H9 (cell line): ENCODE results near the gene BTBD19. TPM values are rescaled to one million over a fixed set of nuclear protein-coding genes. Genes with fewer than 3 reads are reported as not detected.

Experiments used
- DNase-seq: peaks from one replicate; pipeline ENCODE4 v3.0.0-alpha.2; 2017
- H2AFZ ChIP-seq: one replicate; pipeline ENCODE4 v1.6.1; 2013; ENCODE audit warnings: mild to moderate bottlenecking, low read length, control low read depth, moderate library complexity
- H2AK5ac ChIP-seq: 2 replicates; pipeline ENCODE4 v1.6.1; 2013; ENCODE audit warnings: low read length, control low read depth, mixed read lengths; ENCODE audit not compliant: insufficient read length
- H2BK120ac ChIP-seq: one replicate; pipeline ENCODE4 v1.6.1; 2013; ENCODE audit warnings: low read depth, mild to moderate bottlenecking, low read length, control low read depth, inconsistent platforms; ENCODE audit not compliant: poor library complexity, severe bottlenecking
- H2BK12ac ChIP-seq: 2 replicates; pipeline ENCODE4 v1.6.1; 2013; ENCODE audit warnings: low read length, control low read depth, mixed read lengths, low read depth; ENCODE audit not compliant: insufficient read length
- H2BK15ac ChIP-seq: 2 replicates; pipeline ENCODE4 v1.6.1; 2013; ENCODE audit warnings: low read depth, low read length, control low read depth
- H2BK20ac ChIP-seq: one replicate; pipeline ENCODE4 v1.6.1; 2013; ENCODE audit warnings: low read depth, mild to moderate bottlenecking, low read length, control low read depth, inconsistent platforms; ENCODE audit not compliant: poor library complexity, severe bottlenecking
- H2BK5ac ChIP-seq: 2 replicates; pipeline ENCODE4 v1.6.1; 2013; ENCODE audit warnings: low read length, control low read depth, mixed read lengths; ENCODE audit not compliant: insufficient read length
- H3K14ac ChIP-seq: 2 replicates; pipeline ENCODE4 v1.6.1; 2013; ENCODE audit warnings: low read length, control low read depth; ENCODE audit not compliant: insufficient read depth
- H3K18ac ChIP-seq: 2 replicates; pipeline ENCODE4 v1.6.1; 2013; ENCODE audit warnings: low read depth, mild to moderate bottlenecking, mixed read lengths, low read length, control low read depth; ENCODE audit not compliant: insufficient read length
- H3K23ac ChIP-seq: 2 replicates; pipeline ENCODE4 v1.6.1; 2013; ENCODE audit warnings: low read length, control low read depth, mixed read lengths, low read depth; ENCODE audit not compliant: insufficient read length
- H3K23me2 ChIP-seq: 2 replicates; pipeline ENCODE4 v1.6.1; 2013; ENCODE audit warnings: low read depth, mild to moderate bottlenecking, mixed read lengths, low read length, control low read depth; ENCODE audit not compliant: insufficient read length, poor library complexity, severe bottlenecking
- H3K27ac ChIP-seq: 2 replicates; pipeline ENCODE4 v1.5.1; 2013; ENCODE audit warnings: low read length, control low read depth, mixed read lengths, low read depth; ENCODE audit not compliant: insufficient read length
- H3K27me3 ChIP-seq: 2 replicates; pipeline ENCODE4 v1.6.1; 2013; ENCODE audit warnings: low read length, control low read depth, inconsistent platforms; ENCODE audit not compliant: insufficient read depth
- H3K4ac ChIP-seq: 2 replicates; pipeline ENCODE4 v1.6.1; 2013; ENCODE audit warnings: low read depth, mild to moderate bottlenecking, control low read depth, inconsistent platforms, low read length, moderate library complexity
- H3K4me1 ChIP-seq: 2 replicates; pipeline ENCODE4 v1.6.1; 2013; ENCODE audit warnings: low read length, control low read depth, inconsistent platforms; ENCODE audit not compliant: insufficient read depth
- H3K4me2 ChIP-seq: 2 replicates; pipeline ENCODE4 v1.6.1; 2013; ENCODE audit warnings: low read length, control low read depth, mixed read lengths; ENCODE audit not compliant: insufficient read length, insufficient read depth
- H3K56ac ChIP-seq: 2 replicates; pipeline ENCODE4 v1.6.1; 2013; ENCODE audit warnings: low read depth, mild to moderate bottlenecking, mixed read lengths, low read length, control low read depth; ENCODE audit not compliant: insufficient read length
- H3K79me1 ChIP-seq: 2 replicates; pipeline ENCODE4 v1.6.1; 2013; ENCODE audit warnings: low read depth, mild to moderate bottlenecking, moderate library complexity, low read length, control low read depth, inconsistent platforms; ENCODE audit not compliant: insufficient read depth, poor library complexity, severe bottlenecking
- H3K79me2 ChIP-seq: 2 replicates; pipeline ENCODE4 v1.6.1; 2013; ENCODE audit warnings: low read length, control low read depth, inconsistent platforms; ENCODE audit not compliant: insufficient read depth
- H3K9ac ChIP-seq: 2 replicates; pipeline ENCODE4 v1.6.1; 2013; ENCODE audit warnings: low read length, control low read depth, mixed read lengths; ENCODE audit not compliant: insufficient read length; ENCODE audit errors: extremely low read depth
- H3K9me3 ChIP-seq: one replicate; pipeline ENCODE4 v1.6.1; 2013; ENCODE audit warnings: low read depth, low read length, inconsistent platforms; ENCODE audit not compliant: control insufficient read depth
- H3T11ph ChIP-seq: one replicate; pipeline ENCODE4 v1.6.1; 2013; ENCODE audit warnings: mild to moderate bottlenecking, low read length, control low read depth, inconsistent platforms
- H4K20me1 ChIP-seq: one replicate; pipeline ENCODE4 v1.6.1; 2013; ENCODE audit not compliant: control insufficient read depth, insufficient read length, insufficient read depth
- H4K5ac ChIP-seq: 2 replicates; pipeline ENCODE4 v1.6.1; 2013; ENCODE audit warnings: low read depth, mild to moderate bottlenecking, mixed read lengths, low read length, control low read depth; ENCODE audit not compliant: insufficient read length
- H4K8ac ChIP-seq: replicated peaks from 2 replicates; pipeline ENCODE4 v1.6.1; 2013; ENCODE audit warnings: low read length, control low read depth, mixed read lengths, low read depth; ENCODE audit not compliant: insufficient read length
- H4K91ac ChIP-seq: 2 replicates; pipeline ENCODE4 v1.6.1; 2013; ENCODE audit warnings: low read depth, mild to moderate bottlenecking, moderate library complexity, mixed read lengths, low read length, control low read depth; ENCODE audit not compliant: insufficient read length
- H3K27ac Mint-ChIP-seq, 3 experiments: 2 replicates in 2 of 3; 3 replicates in 1 of 3; pipeline ENCODE4 v1.8.0; 2020 to 2021; ENCODE audit warnings: mixed read lengths in 3 of 3, mild to moderate bottlenecking in 1 of 3, moderate library complexity in 1 of 3
- H3K27me3 Mint-ChIP-seq: 2 replicates; pipeline ENCODE4 v1.8.0; 2021; ENCODE audit warnings: low read depth, mild to moderate bottlenecking, moderate library complexity, mixed read lengths
- H3K36me3 Mint-ChIP-seq, 3 experiments: 2 replicates in 2 of 3; 3 replicates in 1 of 3; pipeline ENCODE4 v1.8.0; 2020 to 2021; ENCODE audit warnings: low read depth in 3 of 3, mixed read lengths in 3 of 3; ENCODE audit not compliant: insufficient read depth in 1 of 3
- H3K4me1 Mint-ChIP-seq, 2 experiments: 2 replicates each; pipeline ENCODE4 v1.8.0; 2020; ENCODE audit warnings: mixed read lengths in 2 of 2
- H3K4me3 Mint-ChIP-seq, 2 experiments: 2 replicates in 1 of 2; 3 replicates in 1 of 2; pipeline ENCODE4 v1.8.0; 2020 to 2021; ENCODE audit warnings: mild to moderate bottlenecking in 2 of 2, mixed read lengths in 2 of 2, moderate library complexity in 1 of 2
- H3K9me3 Mint-ChIP-seq, 2 experiments: 2 replicates in 1 of 2; 3 replicates in 1 of 2; pipeline ENCODE4 v1.8.0; 2020; ENCODE audit warnings: mild to moderate bottlenecking in 2 of 2, mixed read lengths in 2 of 2, moderate library complexity in 1 of 2
- CTCF ChIP-seq: fragments of 200-600 bp; sonication (generic); conservative IDR thresholded peaks from 3 replicates; pipeline ENCODE4 v1.8.0; 2021; ENCODE audit warnings: antibody characterized with exemption, mild to moderate bottlenecking
- WGBS: extraction: QIAGEN DNeasy Blood & Tissue Kit; methylation state at CpG from one replicate; pipeline ENCODE4 v1.1.7; 2013; ENCODE audit warnings: missing lambda C conversion rate, low lambda C conversion rate, mixed read lengths; ENCODE audit not compliant: insufficient read length; ENCODE audit errors: extremely low coverage; 5-methylcytosine and 5-hydroxymethylcytosine counted together
- total RNA-seq: library from RNA; stranded (reverse); gene quantifications from 2 replicates; pipeline ENCODE4 v1.2.1, GENCODE V29; 2021

The BTBD19 gene
- total RNA-seq, 1 experiment from 2014 or later, result 1.9 TPM

- Histone ChIP-seq H3K9me3 (no peaks in the 10 kb centered on the region), H3K23me2 (peaks cover 8% of the 10 kb centered on the region), H4K5ac (no peak overlapping the region), H3K27me3 (no peaks in the 10 kb centered on the region), H3K18ac (no peak overlapping the region), H2BK120ac (no peak overlapping the region), H2BK5ac (no peak overlapping the region), H4K20me1 (no peaks in the 10 kb centered on the region), H2BK15ac (no peak overlapping the region; the same call in 1 of the 2 replicates), H3K79me1 (no peaks in the 10 kb centered on the region), H4K91ac (no peak overlapping the region), H2BK20ac (no peak overlapping the region), H3T11ph (no peak overlapping the region), H4K8ac (no peak overlapping the region), H2BK12ac (no peak overlapping the region), H3K27ac (no peak overlapping the region), H3K9ac (no peak overlapping the region), H2AFZ (no peak overlapping the region), H3K4ac (no peak overlapping the region), H3K23ac (no peak overlapping the region), H3K4me1 (no peaks in the 10 kb centered on the region), H3K4me2 (no peak overlapping the region), H3K79me2 (no peaks in the 10 kb centered on the region), H3K14ac (no peak overlapping the region), H3K56ac (no peak overlapping the region), H2AK5ac (no peak overlapping the region)
- H3K4me1 Mint-ChIP-seq, result peaks cover 20 to 23% of the 10 kb centered on the region in 2 experiments
- H3K27me3 Mint-ChIP-seq, result no peaks in the 10 kb centered on the region
- no peak for TF ChIP-seq CTCF
- no peaks in the 10 kb centered on the region; a peak in 1 of 5 replicates for H3K9me3 Mint-ChIP-seq
- H3K36me3 Mint-ChIP-seq, result no peaks in the 10 kb centered on the region
- DNase-seq, result no peak
- no CpG with 5 or more reads among the region's 6 CpGs for WGBS
- no peak overlapping the region for H3K27ac Mint-ChIP-seq
- H3K4me3 Mint-ChIP-seq, result no peak overlapping the region
Observed at GRCh38 chr1:44822131-44822701, 13.9 kb downstream of the BTBD19 start.
